GM21390 (cell line): Measurements from ENCODE around the gene INA.

Experiments used
- ATAC-seq: cut with Tn5 transposase; IDR thresholded peaks from one replicate; pipeline ENCODE4 v1.9.1; 2021; ENCODE audit not compliant: unreplicated experiment

The INA gene

GRCh38 chr10:103273041-103273441, 3.9 kb upstream of the INA start:
- no peak for ATAC-seq

- no peak for ATAC-seq
Observed at GRCh38 chr10:103276251-103276895, 565 bp upstream of the INA start.

GRCh38 chr10:103277713-103278536, 987 bp downstream of the INA start:
- no peak for ATAC-seq

GRCh38 chr10:103278537-103278823, 1.5 kb downstream of the INA start:
- no peak for ATAC-seq

GRCh38 chr10:103278862-103279298, 1.9 kb downstream of the INA start:
- ATAC-seq = no peak

GRCh38 chr10:103280031-103280430, 3.1 kb downstream of the INA start:
- ATAC-seq = no peak

- no peak for ATAC-seq
Observed at GRCh38 chr10:103280506-103280905, 3.6 kb downstream of the INA start.

- no peak for ATAC-seq
Observed at GRCh38 chr10:103281753-103282152, 4.8 kb downstream of the INA start.

- no peak for ATAC-seq
Observed at GRCh38 chr10:103282961-103283360, 6.0 kb downstream of the INA start.

GRCh38 chr10:103284170-103284569, 7.2 kb downstream of the INA start:
- no peak for ATAC-seq

GRCh38 chr10:103287992-103288391, 11.1 kb downstream of the INA start:
- ATAC-seq = no peak

GRCh38 chr10:103291588-103291987, 14.7 kb downstream of the INA start:
- no peak for ATAC-seq

GRCh38 chr10:103295374-103296015, 18.6 kb downstream of the INA start:
- no peak for ATAC-seq

GRCh38 chr10:103307594-103307993, 30.7 kb downstream of the INA start:
- no peak for ATAC-seq

- no peak for ATAC-seq
Observed at GRCh38 chr10:103310197-103310596, 33.3 kb downstream of the INA start.

GRCh38 chr10:103316087-103316486, 39.1 kb downstream of the INA start:
- no peak for ATAC-seq

GRCh38 chr10:103327906-103328305, 51.0 kb downstream of the INA start:
- ATAC-seq = no peak

- ATAC-seq = no peak
Observed at GRCh38 chr10:103333934-103334520, 57.1 kb downstream of the INA start.

GRCh38 chr10:103334567-103334966, 57.6 kb downstream of the INA start:
- no peak for ATAC-seq

GRCh38 chr10:103336370-103336769, 59.4 kb downstream of the INA start:
- ATAC-seq = no peak
